ENCODE measurements around the gene RSPO3. TPM values are rescaled to one million over a fixed set of nuclear protein-coding genes. Genes with fewer than 3 reads are reported as not detected.
"Not testable (repeated sequence)": the region's sequence is repeated elsewhere in the genome, so short reads cannot be mapped to it uniquely, and the experiment has no call there.

RSPO3 gene
- total RNA-seq, result not detected in 2 replicates

- intact Hi-C loops (cut with micrococcal nuclease), result no loop called here
These were observed at the start of gene RSPO3 for GRCh38 chr6:127118298-127119101. TSS of gene RSPO3 (plus strand) at chr6:127118671. CDS start at chr6:127119193, 522 bp downstream.

- intact Hi-C loops (cut with micrococcal nuclease), result no loop called here
These were observed 48.7 kb upstream of the RSPO3 start for GRCh38 chr6:127069659-127070279.

GRCh38 chr6:127073222-127073621, 45.2 kb upstream of the RSPO3 start:
- intact Hi-C loops (cut with micrococcal nuclease), result no loop called here

- intact Hi-C loops (cut with micrococcal nuclease), result no loop called here
These were observed 42.0 kb upstream of the RSPO3 start for GRCh38 chr6:127076466-127076865.

- intact Hi-C loops (cut with micrococcal nuclease), result no loop called here
These were observed 40.6 kb upstream of the RSPO3 start for GRCh38 chr6:127077886-127078285.

- intact Hi-C loops (cut with micrococcal nuclease), result no loop called here
These were observed 39.8 kb upstream of the RSPO3 start for GRCh38 chr6:127078669-127079068.

GRCh38 chr6:127079681-127080080, 38.8 kb upstream of the RSPO3 start:
- intact Hi-C loops (cut with micrococcal nuclease), result no loop called here

- intact Hi-C loops (cut with micrococcal nuclease), result no loop called here
These were observed 38.4 kb upstream of the RSPO3 start for GRCh38 chr6:127080081-127080480.

GRCh38 chr6:127083231-127083962, 35.1 kb upstream of the RSPO3 start:
- intact Hi-C loops (cut with micrococcal nuclease), result no loop called here

GRCh38 chr6:127083963-127084310, 34.5 kb upstream of the RSPO3 start:
- intact Hi-C loops (cut with micrococcal nuclease), result no loop called here

GRCh38 chr6:127085181-127085580, 33.3 kb upstream of the RSPO3 start:
- intact Hi-C loops (cut with micrococcal nuclease), result no loop called here

- intact Hi-C loops (cut with micrococcal nuclease), result no loop called here
These were observed 28.4 kb upstream of the RSPO3 start for GRCh38 chr6:127090051-127090450.

- intact Hi-C loops (cut with micrococcal nuclease), result no loop called here
These were observed 26.0 kb upstream of the RSPO3 start for GRCh38 chr6:127092466-127092865.

- intact Hi-C loops (cut with micrococcal nuclease), result no loop called here
These were observed 23.7 kb upstream of the RSPO3 start for GRCh38 chr6:127094791-127095190.

GRCh38 chr6:127096167-127096566, 22.3 kb upstream of the RSPO3 start:
- intact Hi-C loops (cut with micrococcal nuclease), result no loop called here

- intact Hi-C loops (cut with micrococcal nuclease), result not testable (repeated sequence)
These were observed 21.0 kb upstream of the RSPO3 start for GRCh38 chr6:127097442-127097841.

GRCh38 chr6:127100510-127101140, 17.8 kb upstream of the RSPO3 start:
- intact Hi-C loops (cut with micrococcal nuclease), result no loop called here

GRCh38 chr6:127102299-127102698, 16.2 kb upstream of the RSPO3 start:
- intact Hi-C loops (cut with micrococcal nuclease), result no loop called here

- intact Hi-C loops (cut with micrococcal nuclease), result no loop called here
These were observed 15.6 kb upstream of the RSPO3 start for GRCh38 chr6:127102859-127103258.

GRCh38 chr6:127103482-127103881, 15.0 kb upstream of the RSPO3 start:
- intact Hi-C loops (cut with micrococcal nuclease), result no loop called here

GRCh38 chr6:127107916-127108315, 10.6 kb upstream of the RSPO3 start:
- intact Hi-C loops (cut with micrococcal nuclease), result no loop called here

- intact Hi-C loops (cut with micrococcal nuclease), result no loop called here
These were observed 7.8 kb upstream of the RSPO3 start for GRCh38 chr6:127110712-127111111.
